NCI-H2227 (cell line): ENCODE data around the gene LRRFIP1.
"Not testable (repeated sequence)": the region's sequence is repeated elsewhere in the genome, so short reads cannot be mapped to it uniquely, and the experiment has no call there.

ENCODE experiments used
- DNase-seq: peaks from one replicate; lab custom pipeline; 2025; ENCODE audit not compliant: unreplicated experiment; lab: John Stamatoyannopoulos, UW

LRRFIP1 gene

DNA sequence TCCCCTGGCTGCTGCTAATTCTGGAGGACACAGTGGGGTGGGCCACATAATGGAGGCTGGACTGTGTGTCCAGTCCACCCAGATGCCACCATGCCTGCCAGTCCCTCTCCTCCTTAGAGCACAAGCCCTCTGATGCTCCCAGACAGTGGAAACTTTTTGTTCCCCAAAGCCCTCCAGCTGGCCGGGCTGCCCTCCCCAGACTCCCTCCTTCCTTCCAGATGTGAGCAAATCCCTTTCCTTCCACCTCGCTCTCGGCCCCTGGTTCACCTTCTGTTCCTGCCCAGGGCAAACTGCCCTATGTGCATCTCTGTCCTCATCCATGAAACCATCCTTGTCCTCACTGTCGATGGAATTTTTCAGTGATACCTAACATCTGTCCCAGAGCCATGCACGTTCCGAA is 33.9 kb downstream of the LRRFIP1 start:
- no peak for DNase-seq

DNA sequence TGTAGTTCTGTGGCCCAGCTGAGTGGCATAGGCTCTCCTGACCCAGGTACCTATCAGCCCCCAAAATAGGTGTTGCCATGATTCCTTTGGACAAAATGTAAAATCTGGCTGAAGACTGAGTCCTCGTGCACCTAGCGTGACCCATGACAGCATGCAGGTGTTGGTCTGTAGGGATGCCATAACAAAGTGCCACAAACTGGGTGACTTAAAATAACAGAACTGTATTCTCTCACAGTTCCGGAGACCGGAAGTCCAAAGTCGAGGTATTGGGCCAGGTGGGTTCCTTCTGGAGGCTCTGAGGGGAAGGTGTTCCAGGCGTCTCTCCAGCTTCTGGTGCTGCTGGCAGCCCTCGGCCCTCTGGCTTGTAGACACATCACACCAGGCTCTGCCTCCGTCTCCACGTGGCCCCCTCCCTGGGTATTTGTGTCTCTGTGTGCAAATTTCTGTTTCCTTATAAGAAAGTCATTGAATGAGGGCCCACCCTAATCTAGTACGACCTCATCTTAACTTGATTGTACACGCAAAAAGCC is 34.5 kb downstream of the LRRFIP1 start:
- no peak for DNase-seq

- peak; percentile 93 for DNase-seq
These were observed 35.3 kb downstream of the LRRFIP1 start for GRCh38 chr2:237662671-237663093.

- no peak for DNase-seq
These were observed 36.2 kb downstream of the LRRFIP1 start for GRCh38 chr2:237663517-237664110.

DNA sequence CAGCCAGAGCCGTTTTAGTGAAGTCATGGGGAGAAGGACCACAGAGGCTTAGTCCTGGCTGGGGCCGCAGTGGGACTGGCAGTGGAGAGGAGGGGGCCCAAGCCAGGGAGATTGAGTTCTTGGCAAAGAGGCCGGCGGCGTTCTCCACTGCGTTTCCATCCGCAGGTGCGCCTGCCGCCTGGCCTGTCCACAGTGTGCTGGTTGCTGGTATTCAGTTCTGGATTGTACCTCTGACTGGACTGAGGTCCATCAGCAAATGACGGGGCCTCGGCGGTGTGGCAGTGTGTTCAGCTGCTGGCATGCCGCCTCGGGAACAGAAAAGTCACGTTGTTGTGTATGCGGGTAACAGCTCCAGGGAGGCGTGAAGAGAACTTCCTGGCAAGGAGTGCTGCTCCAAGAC is 36.8 kb downstream of the LRRFIP1 start:
- no peak for DNase-seq

DNA sequence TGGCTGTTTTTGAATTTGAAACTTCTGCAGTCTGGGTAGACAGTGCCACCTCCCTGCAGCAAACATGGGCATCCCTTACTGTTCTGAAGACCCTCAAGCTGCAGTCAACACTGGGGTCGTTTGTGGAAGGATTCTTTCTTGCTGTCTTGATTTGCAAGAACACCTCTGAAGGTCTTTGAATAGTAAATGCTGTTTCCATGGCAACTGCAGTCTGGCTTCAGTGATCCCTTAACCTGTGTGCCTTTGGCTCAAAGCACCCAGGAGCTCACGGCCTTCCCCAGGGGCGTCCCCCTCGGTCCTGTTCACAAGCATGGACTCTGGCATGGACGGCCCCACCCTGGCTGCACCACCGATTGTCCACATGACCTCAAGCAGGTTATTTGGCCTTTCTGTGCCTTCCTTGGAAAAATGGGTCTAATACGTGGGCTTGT is 38.3 kb downstream of the LRRFIP1 start:
- DNase-seq = peak; percentile 64

- peak; percentile 25 for DNase-seq
These were observed 39.2 kb downstream of the LRRFIP1 start for GRCh38 chr2:237666606-237667005.

DNA sequence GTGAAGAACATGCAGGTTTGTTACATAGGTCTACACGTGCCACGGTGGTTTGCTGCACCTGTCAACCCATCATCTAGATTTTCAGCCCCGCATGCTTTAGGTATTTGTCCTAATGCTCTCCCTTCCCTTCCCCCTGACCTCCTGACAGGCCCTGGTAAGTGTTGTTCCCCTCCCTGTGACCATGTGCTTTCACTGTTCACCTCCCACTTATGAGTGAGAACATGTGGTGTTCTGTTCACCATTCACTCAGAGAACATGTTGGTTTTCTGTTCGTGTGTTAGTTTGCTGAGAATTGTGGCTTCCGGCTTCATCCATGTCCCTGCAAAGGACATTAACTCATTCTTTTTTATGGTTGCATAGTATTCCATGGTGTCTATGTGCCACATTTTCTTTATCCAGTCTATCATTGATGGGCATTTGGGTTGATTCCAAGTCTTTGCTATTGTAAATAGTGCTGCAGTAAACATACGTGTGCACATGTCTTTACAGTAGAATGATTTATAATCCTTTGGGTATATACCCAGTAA is 39.7 kb downstream of the LRRFIP1 start:
- DNase-seq = not testable (repeated sequence)

DNA sequence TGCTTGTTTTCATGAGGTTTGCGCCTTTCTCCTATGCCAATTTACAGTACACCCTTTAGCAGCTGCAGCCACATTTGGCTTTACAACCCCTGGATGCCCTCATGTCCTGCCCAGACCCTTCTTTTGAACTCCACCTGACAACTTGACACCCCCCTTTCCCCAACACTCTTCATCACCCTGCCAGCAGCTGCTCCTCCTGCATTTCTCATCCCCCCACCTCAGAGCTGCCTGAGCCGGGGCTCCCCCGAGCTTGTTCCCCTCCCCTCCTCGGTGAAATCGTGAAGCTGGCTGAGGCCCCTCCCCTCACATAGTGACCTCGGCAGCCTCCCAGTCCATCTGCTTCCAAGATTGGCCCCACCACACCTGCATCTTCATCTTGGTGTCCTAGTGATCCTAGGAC is 40.5 kb downstream of the LRRFIP1 start:
- DNase-seq = no peak

- no peak for DNase-seq
These were observed 41.1 kb downstream of the LRRFIP1 start for GRCh38 chr2:237668440-237668839.

- DNase-seq = peak; percentile 57
These were observed 41.9 kb downstream of the LRRFIP1 start for GRCh38 chr2:237669283-237669627.

- DNase-seq = peak; percentile 80
These were observed 42.4 kb downstream of the LRRFIP1 start for GRCh38 chr2:237669628-237670392.

DNA sequence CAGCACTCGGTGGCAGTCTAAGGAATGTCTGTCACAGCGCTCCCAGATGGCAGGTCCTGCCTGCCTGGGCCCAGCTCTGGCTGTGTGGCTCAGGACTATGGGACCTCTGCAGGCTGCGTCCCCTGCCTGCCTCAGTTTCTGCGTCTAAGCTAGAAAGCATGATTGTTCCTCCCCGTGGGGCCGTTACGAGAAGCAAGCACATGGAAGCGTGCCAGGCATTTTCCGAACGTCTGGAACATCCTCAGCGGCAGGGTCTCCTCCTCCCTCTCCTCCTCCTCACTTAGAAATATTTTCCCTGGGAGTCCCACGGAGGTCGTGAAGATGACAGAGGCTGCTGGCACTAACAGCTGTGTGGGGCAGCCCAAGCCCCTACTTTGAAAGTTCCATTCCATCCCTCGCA is 43.3 kb downstream of the LRRFIP1 start:
- no peak for DNase-seq

- DNase-seq = no peak
These were observed 44.2 kb downstream of the LRRFIP1 start for GRCh38 chr2:237671466-237672138.

- no peak for DNase-seq
These were observed 45.3 kb downstream of the LRRFIP1 start for GRCh38 chr2:237672731-237673129.

- DNase-seq = peak; percentile 83
These were observed 46.0 kb downstream of the LRRFIP1 start for GRCh38 chr2:237673130-237674001.

DNA sequence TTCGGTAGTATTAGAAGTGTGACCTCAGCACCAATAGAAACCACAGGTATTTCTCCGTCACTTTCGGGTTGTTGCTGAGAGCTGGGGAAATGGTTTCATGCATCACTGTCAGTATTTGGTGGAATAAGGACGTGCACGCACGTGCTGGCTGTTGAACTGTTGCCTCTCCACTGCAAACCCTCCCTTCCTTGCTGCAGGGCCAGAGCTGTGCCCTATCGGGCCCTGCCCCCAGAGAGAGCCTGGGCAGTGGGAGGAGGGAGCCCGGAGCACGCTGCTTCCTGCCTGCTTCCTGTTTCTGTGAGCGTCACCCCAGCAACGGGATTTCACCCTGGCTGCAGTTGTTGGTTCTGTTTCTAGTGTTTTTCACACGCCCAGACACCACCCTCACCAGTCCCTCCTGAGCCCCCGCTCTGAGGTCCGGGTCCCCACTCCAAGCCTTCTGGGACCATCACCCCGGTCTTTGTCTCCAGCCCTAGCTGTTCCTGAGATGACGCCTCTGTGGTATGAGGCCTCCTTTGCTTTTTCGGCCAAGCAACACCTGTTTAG is 47.4 kb downstream of the LRRFIP1 start:
- DNase-seq = peak; percentile 79

GRCh38 chr2:237675316-237675715 is 47.9 kb downstream of the LRRFIP1 start:
- DNase-seq = no peak

DNA sequence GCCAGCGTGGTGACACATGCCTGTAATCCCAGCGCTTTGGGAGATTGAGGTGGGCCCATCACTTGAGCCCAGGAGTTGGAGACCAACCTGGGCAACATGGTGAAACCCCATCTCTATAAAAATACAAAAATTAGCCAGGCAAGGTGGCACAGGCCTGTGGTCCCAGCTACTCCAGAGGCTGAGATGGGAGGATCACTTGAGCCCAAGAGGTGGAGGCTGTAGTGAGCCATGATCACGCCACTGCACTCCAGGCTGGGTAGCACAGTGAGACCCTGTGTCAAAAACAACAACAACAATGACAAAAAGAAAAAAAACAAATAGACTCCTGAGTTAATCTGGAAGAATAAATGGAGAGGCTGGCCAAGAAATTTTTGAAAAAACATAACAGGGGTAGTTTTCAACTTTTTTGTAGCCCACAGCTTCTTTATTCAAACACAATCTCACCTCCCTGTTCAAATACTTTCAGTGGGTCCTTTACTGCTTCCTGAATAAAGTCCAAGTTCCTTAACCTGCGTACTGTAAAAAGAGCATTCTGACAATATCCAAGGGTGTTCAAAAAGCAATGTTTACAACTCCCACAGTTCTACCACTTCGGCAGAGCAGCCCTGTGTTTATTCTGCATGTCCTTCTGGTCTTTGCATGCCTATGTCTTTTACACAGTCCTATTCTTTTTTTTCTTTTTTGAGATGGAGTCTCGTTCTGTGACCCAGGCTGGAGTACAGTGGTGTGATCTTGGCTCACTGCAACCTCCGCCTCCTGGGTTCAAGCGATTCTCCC is 53.5 kb downstream of the LRRFIP1 start:
- DNase-seq = no peak

DNA sequence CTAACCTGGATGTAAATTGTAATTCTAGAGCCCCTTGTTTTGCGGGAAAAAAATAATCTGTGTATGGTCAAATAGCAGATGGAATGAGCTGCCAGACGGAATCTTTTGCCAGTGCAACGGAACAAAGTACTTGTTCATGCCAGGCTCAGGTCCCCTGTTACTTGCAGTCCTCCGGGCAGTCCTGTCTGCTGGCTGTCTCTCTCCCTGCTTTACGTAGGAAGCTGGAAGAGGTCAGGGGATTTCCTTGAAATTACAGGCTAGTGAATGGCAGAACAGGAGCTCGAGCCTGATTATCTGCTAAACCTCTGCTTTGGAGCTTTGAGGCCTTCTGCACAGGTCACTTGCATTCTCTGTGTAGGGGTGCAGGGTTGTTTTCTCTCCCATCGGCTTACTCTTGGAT is 54.8 kb downstream of the LRRFIP1 start:
- no peak for DNase-seq
